GM12878 (cell line): ENCODE measurements around the gene HSPB6. TPM values are rescaled to one million over a fixed set of nuclear protein-coding genes. Genes with fewer than 3 reads are reported as not detected.

ENCODE experiments used
- ATAC-seq: fragments of 200-7000 bp; cut with Tn5 transposase; 3 replicates; pipeline ENCODE4 v1.9.1; 2020; ENCODE audit warnings: mild to moderate bottlenecking, moderate library complexity
- BruUV-seq: library from RNA; stranded (reverse); fragments of 400-500 nt; replicated peaks from 2 replicates; lab custom pipeline; 2021; lab: Mats Ljungman, UMichigan
- CTCF ChIA-PET: fragments of 300-600 bp; sonication (Branson Sonifier 250); formaldehyde crosslinking; extraction: SDS; loops from one replicate; lab custom pipeline; 2021; ENCODE audit warnings: inconsistent platforms; lab: Yijun Ruan, JAX
- POLR2A ChIA-PET: fragments of 350-600 bp; formaldehyde crosslinking; extraction: SDS; loops from one replicate; lab custom pipeline; 2021; ENCODE audit warnings: inconsistent platforms; lab: Charles Lee
- RAD21 ChIA-PET: fragments of 300-600 bp; sonication (Branson Sonifier 250); formaldehyde crosslinking; loops from one replicate; lab custom pipeline; 2023; ENCODE audit warnings: antibody characterized with exemption; ENCODE audit not compliant: unreplicated experiment; lab: Charles Lee
- SMC1A ChIA-PET: fragments of 300-600 bp; sonication (Branson Sonifier 250); formaldehyde crosslinking; loops from one replicate; lab custom pipeline; 2023; ENCODE audit not compliant: unreplicated experiment, uncharacterized antibody; lab: Charles Lee
- DNase-seq: peaks from one replicate; pipeline ENCODE4 v3.0.0-alpha.2; 2011; ENCODE audit warnings: low read depth, low spot score
- FAIRE-seq: peaks from 3 replicates; lab custom pipeline; 2011; peaks lifted over from hg19 to GRCh38; lab: Jason Lieb, UNC
- H2AFZ ChIP-seq: 2 replicates; pipeline ENCODE4 v1.6.0; 2011; ENCODE audit warnings: low read depth, low read length, control low read depth; ENCODE audit not compliant: control insufficient read depth
- H3K27ac ChIP-seq: 2 replicates; pipeline ENCODE4 v1.5.1; 2011; ENCODE audit warnings: control low read depth; ENCODE audit not compliant: control insufficient read depth, insufficient read depth
- H3K27me3 ChIP-seq, 2 experiments: replicated peaks in 1 of 2; 2 replicates each; pipeline versions ENCODE4 v1.6.0 to v1.6.1; 2011; ENCODE audit warnings: low read length in 1 of 2; ENCODE audit not compliant: control insufficient read depth in 2 of 2, insufficient read depth in 2 of 2
- H3K36me3 ChIP-seq, 2 experiments: 2 replicates each; pipeline ENCODE4 v1.5.1; 2011; ENCODE audit warnings: low read length in 1 of 2; ENCODE audit not compliant: control insufficient read depth in 2 of 2, insufficient read depth in 2 of 2
- H3K4me1 ChIP-seq: 2 replicates; pipeline ENCODE4 v1.6.1; 2011; ENCODE audit warnings: mild to moderate bottlenecking, low read length, moderate library complexity, mixed read lengths; ENCODE audit not compliant: control insufficient read depth, insufficient read depth
- H3K4me2 ChIP-seq: 2 replicates; pipeline ENCODE4 v1.6.0; 2011; ENCODE audit warnings: control low read depth; ENCODE audit not compliant: control insufficient read depth, insufficient read depth
- H3K4me3 ChIP-seq: fragments of 200-600 bp; sonication (generic); 2 replicates; pipeline ENCODE4 v1.5.1; 2016
- H3K79me2 ChIP-seq: 2 replicates; pipeline ENCODE4 v1.6.0; 2011; ENCODE audit warnings: low read length; ENCODE audit not compliant: control insufficient read depth, insufficient read depth
- H3K9ac ChIP-seq: 2 replicates; pipeline ENCODE4 v1.8.0; 2011; ENCODE audit warnings: low read length, control low read depth, mixed read lengths; ENCODE audit not compliant: control insufficient read depth, insufficient read depth
- H3K9me3 ChIP-seq: replicated peaks from 3 replicates; pipeline ENCODE4 v1.5.1; 2011; ENCODE audit warnings: mild to moderate bottlenecking, low read length; ENCODE audit not compliant: control insufficient read depth, insufficient read depth
- H4K20me1 ChIP-seq: 2 replicates; pipeline ENCODE4 v1.6.0; 2011; ENCODE audit not compliant: control insufficient read depth, insufficient read depth
- ASH2L ChIP-seq: fragments of 300-600, 200-600 bp; sonication (generic); IDR thresholded peaks from 2 replicates; pipeline ENCODE4 v1.6.1; 2017; ENCODE audit warnings: low read depth, mild to moderate bottlenecking, borderline replicate concordance
- CHD2 ChIP-seq: IDR thresholded peaks from 2 replicates; pipeline ENCODE4 v1.6.1; 2011; ENCODE audit warnings: low read depth, low read length, improper control_type of control experiment, borderline replicate concordance
- ESRRA ChIP-seq: IDR thresholded peaks from 2 replicates; pipeline ENCODE4 v1.6.1; 2012; ENCODE audit warnings: mild to moderate bottlenecking, low read length, improper control_type of control experiment
- EZH2 ChIP-seq: IDR thresholded peaks from 2 replicates; pipeline ENCODE4 v1.6.1; 2012; ENCODE audit warnings: low read depth, mild to moderate bottlenecking, control low read depth, inconsistent platforms, low read length, borderline replicate concordance; ENCODE audit not compliant: control insufficient read depth
- MXI1 ChIP-seq: fragments of 150-350 bp; IDR thresholded peaks from 2 replicates; pipeline ENCODE4 v1.6.1; 2011; ENCODE audit warnings: low read depth, mild to moderate bottlenecking, inconsistent platforms, low read length, improper control_type of control experiment
- NFYA ChIP-seq: IDR thresholded peaks from 2 replicates; pipeline ENCODE4 v1.6.1; 2011; ENCODE audit warnings: low read depth, mild to moderate bottlenecking, low read length, improper control_type of control experiment, borderline replicate concordance
- POLR2AphosphoS5 ChIP-seq: IDR thresholded peaks from 2 replicates; pipeline ENCODE4 v1.6.1; 2011; ENCODE audit warnings: mild to moderate bottlenecking, low read length, inconsistent platforms
- WGBS: methylation state at CpG from one replicate; pipeline ENCODE4 v1.1.6; 2016; ENCODE audit warnings: low lambda C conversion rate; ENCODE audit not compliant: insufficient replicate concordance, insufficient coverage; ENCODE audit errors: missing lambda C conversion rate; 5-methylcytosine and 5-hydroxymethylcytosine counted together
- in situ Hi-C: fragments of 300-500 bp; cut with MboI; formaldehyde crosslinking; loops from 9 replicates; pipeline ENCODE4 v1.14.3; 2018; ENCODE audit warnings: mixed read lengths
- intact Hi-C: fragments of 100-400 bp; cut with micrococcal nuclease; formaldehyde crosslinking; loops from one replicate; pipeline ENCODE4 v1.14.2; 2022; ENCODE audit not compliant: unreplicated experiment
- polyA plus RNA-seq, 11 experiments: library from polyadenylated mRNA; depleted of rRNA in 4 of 11; unstranded in 6 of 11; stranded (reverse) in 5 of 11; fragments of >200 nt; fragmentation: Nextera tagmentation in 4 of 11; fragmentation: Illumina TruSeq in 1 of 11; extraction: Ambion mirVana in 4 of 11; extraction: Trizol in 1 of 11; gene quantifications; 1 replicate in 1 of 11; 2 replicates in 10 of 11; pipeline versions ENCODE4 v1.2.1 to v1.2.3, GENCODE V29; 2011 to 2016; ENCODE audit warnings: inconsistent platforms in 2 of 11, missing spikeins in 2 of 11, low read depth in 1 of 11
- total RNA-seq, 4 experiments: library from RNA; depleted of rRNA in 3 of 4; stranded (reverse); fragments of >200 nt in 3 of 4; fragmentation: Illumina TruSeq in 1 of 4; extraction: Trizol in 1 of 4; gene quantifications; 2 replicates each; pipeline versions ENCODE4 v1.2.1 to v1.2.3, GENCODE V29; 2013 to 2021
- TF ChIP-seq, protein P1 (sequence below): fragments of 450-650 bp; formaldehyde crosslinking; IDR thresholded peaks from 2 replicates; pipeline ENCODE4 v1.5.0; 2022; ENCODE audit warnings: mild to moderate bottlenecking, missing genetic modification characterization
- TF ChIP-seq, protein P2 (sequence below): fragments of 450-650 bp; IDR thresholded peaks from 2 replicates; pipeline ENCODE4 v1.6.1; 2017; ENCODE audit warnings: mild to moderate bottlenecking, moderate library complexity
- TF ChIP-seq, protein P3 (sequence below): fragments of 450-650 bp; IDR thresholded peaks from 2 replicates; pipeline ENCODE4 v1.6.1; 2017; ENCODE audit warnings: low read depth, mild to moderate bottlenecking, moderate library complexity

The HSPB6 gene
- total and polyA plus RNA-seq, 10 of the 15 experiments (the other 5 are each of a cell fraction or from before 2014, with no cell fraction given) = 0.09 to 1.6 (median 0.36) TPM; not detected in 4

- Histone ChIP-seq H3K4me2 (peak overlapping the region; percentile 86), H3K79me2 (no peaks in the 10 kb centered on the region), H3K4me1 (no peaks in the 10 kb centered on the region), H3K27me3 (no peaks in the 10 kb centered on the region), H3K36me3 (no peaks in the 10 kb centered on the region; a peak in 1 of 4 replicates), H2AFZ (peak overlapping the region; percentile 59), H3K4me3 (no peak overlapping the region), H3K27ac (no peak overlapping the region), H4K20me1 (no peaks in the 10 kb centered on the region), H3K9ac (no peak overlapping the region)
- POLR2A ChIA-PET = no interaction called here
- in situ Hi-C loops = no loop called here
- no TSS peak for BruUV-seq
- ATAC-seq = no peak
- DNase-seq = no peak
- SMC1A ChIA-PET = no interaction called here
- FAIRE-seq = no peak
- intact Hi-C loops = no loop called here
- RAD21 ChIA-PET = no interaction called here
- CTCF ChIA-PET = no interaction called here
- 51% methylated on average over 9 of the region's 9 CpGs for WGBS
- no peak for TF ChIP-seq CHD2
- TF ChIP-seq EZH2 = no peak
- TF ChIP-seq, protein P1, sequence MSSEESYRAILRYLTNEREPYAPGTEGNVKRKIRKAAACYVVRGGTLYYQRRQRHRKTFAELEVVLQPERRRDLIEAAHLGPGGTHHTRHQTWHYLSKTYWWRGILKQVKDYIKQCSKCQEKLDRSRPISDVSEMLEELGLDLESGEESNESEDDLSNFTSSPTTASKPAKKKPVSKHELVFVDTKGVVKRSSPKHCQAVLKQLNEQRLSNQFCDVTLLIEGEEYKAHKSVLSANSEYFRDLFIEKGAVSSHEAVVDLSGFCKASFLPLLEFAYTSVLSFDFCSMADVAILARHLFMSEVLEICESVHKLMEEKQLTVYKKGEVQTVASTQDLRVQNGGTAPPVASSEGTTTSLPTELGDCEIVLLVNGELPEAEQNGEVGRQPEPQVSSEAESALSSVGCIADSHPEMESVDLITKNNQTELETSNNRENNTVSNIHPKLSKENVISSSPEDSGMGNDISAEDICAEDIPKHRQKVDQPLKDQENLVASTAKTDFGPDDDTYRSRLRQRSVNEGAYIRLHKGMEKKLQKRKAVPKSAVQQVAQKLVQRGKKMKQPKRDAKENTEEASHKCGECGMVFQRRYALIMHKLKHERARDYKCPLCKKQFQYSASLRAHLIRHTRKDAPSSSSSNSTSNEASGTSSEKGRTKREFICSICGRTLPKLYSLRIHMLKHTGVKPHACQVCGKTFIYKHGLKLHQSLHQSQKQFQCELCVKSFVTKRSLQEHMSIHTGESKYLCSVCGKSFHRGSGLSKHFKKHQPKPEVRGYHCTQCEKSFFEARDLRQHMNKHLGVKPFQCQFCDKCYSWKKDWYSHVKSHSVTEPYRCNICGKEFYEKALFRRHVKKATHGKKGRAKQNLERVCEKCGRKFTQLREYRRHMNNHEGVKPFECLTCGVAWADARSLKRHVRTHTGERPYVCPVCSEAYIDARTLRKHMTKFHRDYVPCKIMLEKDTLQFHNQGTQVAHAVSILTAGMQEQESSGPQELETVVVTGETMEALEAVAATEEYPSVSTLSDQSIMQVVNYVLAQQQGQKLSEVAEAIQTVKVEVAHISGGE (CRISPR knock-in tag) = no peak
- TF ChIP-seq, protein P2, sequence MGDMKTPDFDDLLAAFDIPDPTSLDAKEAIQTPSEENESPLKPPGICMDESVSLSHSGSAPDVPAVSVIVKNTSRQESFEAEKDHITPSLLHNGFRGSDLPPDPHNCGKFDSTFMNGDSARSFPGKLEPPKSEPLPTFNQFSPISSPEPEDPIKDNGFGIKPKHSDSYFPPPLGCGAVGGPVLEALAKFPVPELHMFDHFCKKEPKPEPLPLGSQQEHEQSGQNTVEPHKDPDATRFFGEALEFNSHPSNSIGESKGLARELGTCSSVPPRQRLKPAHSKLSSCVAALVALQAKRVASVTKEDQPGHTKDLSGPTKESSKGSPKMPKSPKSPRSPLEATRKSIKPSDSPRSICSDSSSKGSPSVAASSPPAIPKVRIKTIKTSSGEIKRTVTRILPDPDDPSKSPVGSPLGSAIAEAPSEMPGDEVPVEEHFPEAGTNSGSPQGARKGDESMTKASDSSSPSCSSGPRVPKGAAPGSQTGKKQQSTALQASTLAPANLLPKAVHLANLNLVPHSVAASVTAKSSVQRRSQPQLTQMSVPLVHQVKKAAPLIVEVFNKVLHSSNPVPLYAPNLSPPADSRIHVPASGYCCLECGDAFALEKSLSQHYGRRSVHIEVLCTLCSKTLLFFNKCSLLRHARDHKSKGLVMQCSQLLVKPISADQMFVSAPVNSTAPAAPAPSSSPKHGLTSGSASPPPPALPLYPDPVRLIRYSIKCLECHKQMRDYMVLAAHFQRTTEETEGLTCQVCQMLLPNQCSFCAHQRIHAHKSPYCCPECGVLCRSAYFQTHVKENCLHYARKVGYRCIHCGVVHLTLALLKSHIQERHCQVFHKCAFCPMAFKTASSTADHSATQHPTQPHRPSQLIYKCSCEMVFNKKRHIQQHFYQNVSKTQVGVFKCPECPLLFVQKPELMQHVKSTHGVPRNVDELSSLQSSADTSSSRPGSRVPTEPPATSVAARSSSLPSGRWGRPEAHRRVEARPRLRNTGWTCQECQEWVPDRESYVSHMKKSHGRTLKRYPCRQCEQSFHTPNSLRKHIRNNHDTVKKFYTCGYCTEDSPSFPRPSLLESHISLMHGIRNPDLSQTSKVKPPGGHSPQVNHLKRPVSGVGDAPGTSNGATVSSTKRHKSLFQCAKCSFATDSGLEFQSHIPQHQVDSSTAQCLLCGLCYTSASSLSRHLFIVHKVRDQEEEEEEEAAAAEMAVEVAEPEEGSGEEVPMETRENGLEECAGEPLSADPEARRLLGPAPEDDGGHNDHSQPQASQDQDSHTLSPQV = no peak
- TF ChIP-seq, protein P3, sequence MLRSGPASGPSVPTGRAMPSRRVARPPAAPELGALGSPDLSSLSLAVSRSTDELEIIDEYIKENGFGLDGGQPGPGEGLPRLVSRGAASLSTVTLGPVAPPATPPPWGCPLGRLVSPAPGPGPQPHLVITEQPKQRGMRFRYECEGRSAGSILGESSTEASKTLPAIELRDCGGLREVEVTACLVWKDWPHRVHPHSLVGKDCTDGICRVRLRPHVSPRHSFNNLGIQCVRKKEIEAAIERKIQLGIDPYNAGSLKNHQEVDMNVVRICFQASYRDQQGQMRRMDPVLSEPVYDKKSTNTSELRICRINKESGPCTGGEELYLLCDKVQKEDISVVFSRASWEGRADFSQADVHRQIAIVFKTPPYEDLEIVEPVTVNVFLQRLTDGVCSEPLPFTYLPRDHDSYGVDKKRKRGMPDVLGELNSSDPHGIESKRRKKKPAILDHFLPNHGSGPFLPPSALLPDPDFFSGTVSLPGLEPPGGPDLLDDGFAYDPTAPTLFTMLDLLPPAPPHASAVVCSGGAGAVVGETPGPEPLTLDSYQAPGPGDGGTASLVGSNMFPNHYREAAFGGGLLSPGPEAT = no peak
- TF ChIP-seq ESRRA = no peak
- TF ChIP-seq MXI1 = no peak
- TF ChIP-seq NFYA = no peak
- no peak for TF ChIP-seq POLR2AphosphoS5
- no peak for TF ChIP-seq ASH2L
- TF ChIP-seq, all 136 proteins: peak for 0
- no peaks in the 10 kb centered on the region for H3K9me3 ChIP-seq
These were observed 18.1 kb upstream of the HSPB6 start for GRCh38 chr19:35775046-35775297.
